ENCODE measurements around the gene KBTBD13. TPM values are rescaled to one million over a fixed set of nuclear protein-coding genes. Genes with fewer than 3 reads are reported as not detected.

Gene KBTBD13
- total and polyA plus RNA-seq, 3 donors from 2014 or later: 1.2 to 3.4 (median 2.4) TPM

DNA sequence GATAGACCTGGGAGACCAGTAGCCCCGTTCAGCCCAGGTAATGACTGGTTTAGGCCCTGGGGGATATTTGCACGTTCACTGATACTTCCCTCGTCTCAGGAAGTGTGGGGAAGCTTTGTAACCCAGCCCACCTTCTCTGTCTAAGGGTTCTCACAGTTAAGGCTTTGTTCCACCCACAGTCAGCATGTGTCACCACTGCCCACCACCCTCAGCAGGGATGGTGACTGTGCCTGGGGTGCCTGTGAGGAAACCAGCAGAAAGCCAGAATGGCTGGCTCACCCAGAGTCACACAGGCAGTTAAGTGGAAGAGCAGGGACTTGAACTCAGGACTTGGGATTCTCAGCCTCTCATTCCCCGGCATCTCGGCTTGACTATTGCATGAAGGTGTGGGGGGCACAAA is 5.2 kb downstream of the KBTBD13 start:
- Histone ChIP-seq H3K27ac (no peak overlapping the region), H3K4me1 (peaks cover 21% of the 10 kb centered on the region), H3K27me3 (no peaks in the 10 kb centered on the region), H3K4me3 (no peak overlapping the region), H3K9me3 (no peaks in the 10 kb centered on the region), H3K36me3 (ENCODE audit: low read depth, missing control alignments) (no peaks in the 10 kb centered on the region)
- no peak for TF ChIP-seq POLR2A (IDR thresholded peaks at IDR 0.05)
- TF ChIP-seq, protein P1, sequence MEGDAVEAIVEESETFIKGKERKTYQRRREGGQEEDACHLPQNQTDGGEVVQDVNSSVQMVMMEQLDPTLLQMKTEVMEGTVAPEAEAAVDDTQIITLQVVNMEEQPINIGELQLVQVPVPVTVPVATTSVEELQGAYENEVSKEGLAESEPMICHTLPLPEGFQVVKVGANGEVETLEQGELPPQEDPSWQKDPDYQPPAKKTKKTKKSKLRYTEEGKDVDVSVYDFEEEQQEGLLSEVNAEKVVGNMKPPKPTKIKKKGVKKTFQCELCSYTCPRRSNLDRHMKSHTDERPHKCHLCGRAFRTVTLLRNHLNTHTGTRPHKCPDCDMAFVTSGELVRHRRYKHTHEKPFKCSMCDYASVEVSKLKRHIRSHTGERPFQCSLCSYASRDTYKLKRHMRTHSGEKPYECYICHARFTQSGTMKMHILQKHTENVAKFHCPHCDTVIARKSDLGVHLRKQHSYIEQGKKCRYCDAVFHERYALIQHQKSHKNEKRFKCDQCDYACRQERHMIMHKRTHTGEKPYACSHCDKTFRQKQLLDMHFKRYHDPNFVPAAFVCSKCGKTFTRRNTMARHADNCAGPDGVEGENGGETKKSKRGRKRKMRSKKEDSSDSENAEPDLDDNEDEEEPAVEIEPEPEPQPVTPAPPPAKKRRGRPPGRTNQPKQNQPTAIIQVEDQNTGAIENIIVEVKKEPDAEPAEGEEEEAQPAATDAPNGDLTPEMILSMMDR (IDR thresholded peaks at IDR 0.05): no peak
- no peak for DNase-seq
- WGBS, 2 donors: 82 to 86% methylated on average over 5 of the region's 5 CpGs
- intact Hi-C loops (cut with DNase I; ENCODE audit: low total_unique reads): loop anchor here (10.0 kb wide), 1 partner anchor 47 kb away; no protein-coding TSS in a partner anchor

DNA sequence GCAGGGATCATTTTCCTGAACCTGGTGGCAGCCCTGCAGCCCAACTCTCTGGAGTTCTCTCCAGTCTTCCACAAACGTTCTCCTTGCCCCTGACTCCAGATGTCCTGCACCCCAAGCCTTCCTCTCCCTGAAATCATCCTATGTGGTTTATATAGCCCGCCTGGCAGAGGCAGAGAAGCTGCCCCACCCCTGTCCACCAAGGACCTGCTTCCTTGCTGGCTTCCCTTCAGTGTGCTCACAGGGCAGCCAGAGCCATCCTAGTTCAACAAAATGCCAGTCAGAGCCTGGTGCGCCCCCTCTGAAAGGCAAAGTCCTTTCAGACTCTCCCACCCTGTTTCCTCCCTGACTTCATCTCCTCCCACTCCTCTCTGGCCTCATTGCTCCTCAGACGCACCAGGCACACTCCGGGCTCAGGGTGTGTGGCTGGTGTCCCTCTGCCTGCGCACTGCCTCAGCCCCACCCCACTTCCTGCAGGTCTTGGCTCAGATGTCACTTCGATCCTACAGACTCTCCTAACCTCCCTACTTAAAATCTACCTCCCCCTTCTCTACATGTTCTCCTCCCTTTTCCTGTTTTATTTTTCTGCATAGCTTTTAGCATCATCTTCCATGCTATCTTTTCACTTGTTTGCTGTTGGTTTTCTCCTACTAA is 5.9 kb downstream of the KBTBD13 start:
- Histone ChIP-seq H3K27ac (no peak overlapping the region), H3K36me3 (ENCODE audit: low read depth, missing control alignments) (no peaks in the 10 kb centered on the region), H3K4me3 (no peak overlapping the region), H3K9me3 (no peaks in the 10 kb centered on the region), H3K4me1 (peaks cover 26% of the 10 kb centered on the region), H3K27me3 (no peaks in the 10 kb centered on the region)
- no peak for TF ChIP-seq POLR2A (IDR thresholded peaks at IDR 0.05)
- TF ChIP-seq, protein P1 (IDR thresholded peaks at IDR 0.05): no peak
- 43 to 50% methylated on average over 7 of the region's 7 CpGs for WGBS, 2 donors
- no peak for DNase-seq
- intact Hi-C loops (cut with DNase I; ENCODE audit: low total_unique reads): loop anchor here (10.0 kb wide), 1 partner anchor 48 kb away; no protein-coding TSS in a partner anchor

DNA sequence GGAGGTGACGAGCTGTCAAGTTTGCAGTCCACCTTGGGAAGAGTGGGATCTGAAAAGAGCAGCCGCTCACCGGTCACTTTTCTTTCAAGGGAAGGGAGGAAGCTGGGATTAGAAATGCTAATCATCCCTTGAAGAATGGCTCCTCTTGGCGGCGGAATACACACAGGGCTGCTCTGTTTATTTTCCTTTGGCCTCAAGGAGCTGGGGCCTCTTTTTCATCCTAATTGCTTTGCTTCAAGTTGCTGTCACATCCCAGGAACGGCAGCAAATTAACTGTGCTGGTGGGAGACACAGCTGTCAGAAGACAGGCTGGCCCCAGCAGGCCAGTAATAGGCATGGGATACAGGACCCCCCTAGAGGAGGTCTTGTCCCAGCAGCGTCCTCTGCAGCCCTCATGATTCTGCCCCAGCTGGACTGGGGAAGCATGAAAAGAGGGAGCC is 6.7 kb downstream of the KBTBD13 start:
- WGBS, 2 donors: 53 to 72% methylated on average over 7 of the region's 7 CpGs
- peak; percentile 61 for DNase-seq
- H3K27me3 ChIP-seq: no peaks in the 10 kb centered on the region
- peaks cover 35% of the 10 kb centered on the region for H3K4me1 ChIP-seq
- no peak overlapping the region for H3K27ac ChIP-seq
- H3K9me3 ChIP-seq: no peaks in the 10 kb centered on the region
- no peak overlapping the region for H3K4me3 ChIP-seq
- intact Hi-C loops (cut with DNase I; ENCODE audit: low total_unique reads): loop anchor here (10.0 kb wide), 1 partner anchor 48 kb away; no protein-coding TSS in a partner anchor
- H3K36me3 ChIP-seq (ENCODE audit: low read depth, missing control alignments): no peaks in the 10 kb centered on the region
- no peak for TF ChIP-seq POLR2A (IDR thresholded peaks at IDR 0.05)
- TF ChIP-seq, protein P1 (IDR thresholded peaks at IDR 0.05): peak in 2 of 3 experiments; percentile 25 to 32

DNA sequence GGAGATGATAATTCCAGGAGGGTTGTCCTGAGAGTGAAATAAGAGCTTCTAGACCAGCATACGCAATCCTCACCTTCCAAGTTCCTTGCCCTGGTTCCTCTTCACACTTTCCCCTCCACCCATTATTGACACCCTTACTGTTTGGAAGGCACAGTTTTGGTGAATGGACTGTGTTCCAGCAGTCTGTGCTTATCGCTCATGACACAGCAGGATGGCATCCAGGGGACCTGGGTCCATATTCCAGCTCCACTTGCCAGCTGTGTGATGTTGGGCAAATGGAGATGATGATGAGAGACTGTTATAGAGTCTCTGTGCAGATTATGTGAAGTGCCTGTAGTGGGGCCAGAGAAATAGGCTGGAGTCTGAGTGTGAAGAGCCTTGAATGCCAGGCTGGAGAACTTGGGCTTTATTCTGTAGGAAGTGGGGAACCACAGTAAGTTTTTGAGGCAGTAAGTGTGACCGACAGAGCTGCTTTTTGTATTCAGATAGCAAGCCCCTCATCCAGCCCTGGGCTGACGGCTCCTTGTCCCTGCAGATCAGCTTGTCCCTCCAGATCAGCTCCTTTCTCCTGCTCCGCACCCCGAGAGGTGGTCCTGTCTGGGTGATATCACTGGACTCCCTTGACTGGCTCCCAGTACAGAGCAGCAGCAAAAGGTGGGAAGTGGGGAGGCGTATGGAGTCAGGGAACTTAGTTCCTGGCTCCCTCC is 8.1 kb downstream of the KBTBD13 start:
- WGBS, 2 donors: 93 to 94% methylated on average over 7 of the region's 7 CpGs
- Histone ChIP-seq H3K9me3 (no peaks in the 10 kb centered on the region), H3K36me3 (ENCODE audit: low read depth, missing control alignments) (no peaks in the 10 kb centered on the region), H3K4me1 (peaks cover 48% of the 10 kb centered on the region), H3K4me3 (no peak overlapping the region), H3K27me3 (no peaks in the 10 kb centered on the region), H3K27ac (peak overlapping the region in 1 of 2 donors; percentile 20)
- no peak for DNase-seq
- TF ChIP-seq, protein P1 (IDR thresholded peaks at IDR 0.05): no peak
- TF ChIP-seq POLR2A (IDR thresholded peaks at IDR 0.05): no peak
- intact Hi-C loops (cut with DNase I; ENCODE audit: low total_unique reads): loop anchor here (10.0 kb wide), 1 partner anchor 50 kb away; no protein-coding TSS in a partner anchor

All from testis (tissue), 3 donors.